Frontal cortex (tissue), 4 donors: ENCODE data around the gene POLR2I. TPM values are rescaled to one million over a fixed set of nuclear protein-coding genes. Genes with fewer than 3 reads are reported as not detected.

Experiments
- DNase-seq, 2 donors: peaks; one replicate each; pipeline ENCODE4 v3.0.0; 2012; ENCODE audit warnings: low spot score in 2 of 2
- FAIRE-seq: peaks from 2 replicates; lab custom pipeline; 2012; peaks lifted over from hg19 to GRCh38; lab: Jason Lieb, UNC
- total RNA-seq: library from RNA; depleted of rRNA; stranded (reverse); fragments of >200 nt; gene quantifications from one replicate; pipeline ENCODE4 v1.2.3, GENCODE V29; 2014
- donor health status: control.
- donor health status: control.
- donor health status: control.

The POLR2I gene
- total RNA-seq, 1 donor from 2014 or later: 71.3 TPM

- FAIRE-seq (no peak), DNase-seq (no peak)
These were observed 10.7 kb downstream of the POLR2I start for GRCh38 chr19:36103842-36104552.

GRCh38 chr19:36103040-36103626, 11.5 kb downstream of the POLR2I start:
- FAIRE-seq (no peak), DNase-seq (no peak)

GRCh38 chr19:36101550-36102327, 12.9 kb downstream of the POLR2I start:
- no peak for DNase-seq
- FAIRE-seq: no peak

GRCh38 chr19:36100476-36100875, 14.2 kb downstream of the POLR2I start:
- no peak for FAIRE-seq
- no peak for DNase-seq

GRCh38 chr19:36099166-36099785, 15.4 kb downstream of the POLR2I start:
- DNase-seq: no peak

GRCh38 chr19:36097036-36097435, 17.6 kb downstream of the POLR2I start:
- FAIRE-seq (peak; percentile 36), DNase-seq (peak; percentile 54 to 71)

More at GRCh38 chr19:36099166-36099785, 15.4 kb downstream of the POLR2I start:
- FAIRE-seq: no peak

- DNase-seq: no peak
- no peak for FAIRE-seq
These were observed 21.0 kb downstream of the POLR2I start for GRCh38 chr19:36093687-36094086.

GRCh38 chr19:36093146-36093662, 21.5 kb downstream of the POLR2I start:
- no peak for FAIRE-seq
- no peak for DNase-seq

GRCh38 chr19:36092566-36092965, 22.1 kb downstream of the POLR2I start:
- DNase-seq: no peak
- FAIRE-seq: no peak

- DNase-seq (no peak), FAIRE-seq (no peak)
These were observed 23.6 kb downstream of the POLR2I start for GRCh38 chr19:36090910-36091695.

- FAIRE-seq (no peak), DNase-seq (no peak)
These were observed 24.8 kb downstream of the POLR2I start for GRCh38 chr19:36089847-36090246.

- no peak for DNase-seq
- no peak for FAIRE-seq
These were observed 28.3 kb downstream of the POLR2I start for GRCh38 chr19:36086326-36086725.

GRCh38 chr19:36084231-36085009, 30.3 kb downstream of the POLR2I start:
- no peak for DNase-seq
- FAIRE-seq: no peak

- DNase-seq (no peak), FAIRE-seq (no peak)
These were observed 31.8 kb downstream of the POLR2I start for GRCh38 chr19:36082916-36083315.

- FAIRE-seq (no peak), DNase-seq (no peak)
These were observed 32.8 kb downstream of the POLR2I start for GRCh38 chr19:36081894-36082293.

GRCh38 chr19:36081385-36081784, 33.3 kb downstream of the POLR2I start:
- DNase-seq (no peak), FAIRE-seq (no peak)

- FAIRE-seq: no peak
- DNase-seq: no peak
These were observed 35.2 kb downstream of the POLR2I start for GRCh38 chr19:36079389-36079945.

GRCh38 chr19:36073121-36073876, 41.4 kb downstream of the POLR2I start:
- DNase-seq: no peak
- FAIRE-seq: no peak
